ENCODE data around the gene NALF2.

NALF2 gene

DNA sequence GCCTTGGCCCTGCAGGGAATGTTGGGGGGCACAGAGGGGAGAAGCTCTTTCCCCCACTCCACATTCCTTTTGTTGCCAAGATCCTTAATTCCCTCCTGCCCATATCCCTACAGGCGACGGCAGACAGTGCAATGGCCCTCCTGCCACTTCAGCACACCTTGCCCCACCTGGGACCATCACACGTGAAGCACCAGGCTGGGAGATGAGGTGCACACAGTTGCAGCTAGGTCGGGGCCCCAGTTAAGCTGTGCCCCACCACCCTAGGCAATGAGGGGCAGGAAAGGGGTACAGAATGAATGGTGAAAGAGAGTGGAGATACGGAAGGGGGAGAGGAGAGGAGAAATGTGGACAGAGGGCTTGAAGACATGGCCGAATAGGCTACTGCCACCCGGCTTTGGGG lies 26.2 kb downstream of the NALF2 start:
- no peak for DNase-seq

DNA sequence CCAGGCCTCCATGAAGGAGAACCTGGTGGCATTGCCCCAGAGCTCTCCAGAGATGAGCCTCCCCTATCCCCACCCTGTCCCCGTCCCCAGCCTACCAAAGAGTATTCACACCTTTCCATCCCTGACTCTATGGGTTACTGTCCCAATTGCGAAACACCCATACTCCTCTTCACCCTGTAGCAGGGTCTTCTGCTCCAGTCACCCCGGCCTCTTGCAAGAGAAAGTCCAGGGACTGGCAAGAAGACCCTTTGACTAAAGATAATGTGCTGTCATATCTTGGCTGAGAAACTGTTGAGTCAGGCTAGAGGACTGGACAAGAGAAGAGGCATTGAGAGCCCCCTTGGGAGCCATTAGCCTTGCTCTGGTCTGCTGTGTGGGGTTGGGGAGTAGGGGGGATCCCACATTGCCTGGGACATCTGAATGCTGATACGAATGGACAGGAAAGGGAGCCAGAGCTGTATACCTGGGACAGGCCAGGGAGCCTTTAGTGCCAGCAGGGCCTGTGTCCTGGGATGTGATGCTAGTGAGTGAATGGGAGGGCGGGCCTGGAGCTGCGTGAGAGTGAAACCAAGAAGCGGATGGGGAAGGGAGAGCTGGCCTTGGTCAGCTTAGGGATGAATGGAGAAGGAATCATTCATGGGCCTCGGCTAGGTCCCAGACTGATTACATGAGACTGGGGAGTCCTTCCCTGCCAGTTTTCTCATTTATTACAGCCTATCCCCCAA lies 27.1 kb downstream of the NALF2 start:
- DNase-seq, result no peak

DNA sequence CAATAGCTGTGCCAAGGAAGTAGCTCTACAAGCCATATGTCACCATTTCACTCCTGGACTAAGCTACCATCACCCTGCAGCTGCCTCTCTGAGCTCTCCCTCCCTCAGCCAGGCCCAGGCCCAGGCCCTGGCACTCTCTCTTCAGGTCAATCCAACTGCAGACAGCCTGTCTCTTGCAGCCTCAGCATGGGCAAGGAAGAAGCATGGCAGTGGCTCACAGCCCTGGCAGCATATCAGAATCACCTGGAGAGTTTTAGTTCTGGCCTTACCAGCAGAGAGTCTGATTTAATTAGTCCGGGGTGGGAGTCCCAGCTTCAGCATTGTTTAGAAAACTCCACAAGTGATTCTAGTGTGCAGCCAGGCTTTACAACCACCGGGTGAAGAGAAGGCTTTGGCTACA lies 31.5 kb downstream of the NALF2 start:
- DNase-seq, result no peak

DNA sequence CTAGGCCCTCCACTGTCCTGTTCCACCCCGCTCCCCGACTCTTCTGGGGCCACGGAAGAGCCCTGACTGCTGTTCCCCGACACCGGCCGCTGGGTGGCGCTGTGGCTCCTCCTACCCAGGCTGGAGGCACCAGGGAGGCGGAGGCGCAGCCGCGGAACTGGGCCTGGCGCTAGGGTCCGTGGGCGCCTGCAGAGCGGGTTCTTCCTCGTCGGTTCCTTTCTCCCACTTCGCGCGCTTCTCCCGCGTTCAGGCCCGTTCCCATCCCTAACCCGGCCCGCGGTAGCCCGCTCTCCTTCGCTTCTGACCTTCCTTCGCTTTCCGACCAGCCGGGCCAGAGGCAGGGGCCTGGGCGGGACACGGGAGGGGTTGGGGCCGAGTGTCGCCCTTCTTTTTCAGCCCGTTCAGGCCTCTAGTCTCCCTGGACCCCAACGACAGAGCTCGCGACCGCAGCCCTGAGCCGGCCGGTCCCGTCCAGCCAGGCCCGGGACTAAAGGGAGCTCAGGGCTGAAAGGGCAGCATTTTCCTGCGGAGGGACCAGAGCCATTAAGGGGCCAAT lies 34.3 kb downstream of the NALF2 start:
- no peak for DNase-seq

GRCh38 chrX:69539437-69539836 lies 35.3 kb downstream of the NALF2 start:
- DNase-seq, result no peak

DNA sequence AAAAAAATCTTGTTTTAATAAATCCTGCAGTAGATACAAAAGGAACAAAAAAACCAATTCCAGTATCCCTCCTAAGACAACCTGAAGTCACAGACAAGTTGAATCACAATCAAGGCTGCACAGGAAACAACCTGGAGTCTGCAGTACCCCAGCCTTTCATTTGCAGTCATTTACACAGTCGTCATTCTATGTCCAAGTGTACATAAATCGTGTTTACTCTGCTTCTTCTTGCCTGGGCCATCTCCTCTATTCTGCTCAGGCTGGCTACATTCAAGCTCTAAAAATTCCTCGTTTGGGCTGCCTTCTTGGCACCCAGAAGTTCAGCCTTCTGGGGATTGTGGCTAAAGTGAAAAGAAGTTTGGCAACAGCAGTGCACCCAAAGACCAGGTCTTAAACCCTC lies 37.8 kb downstream of the NALF2 start:
- no peak for DNase-seq

DNA sequence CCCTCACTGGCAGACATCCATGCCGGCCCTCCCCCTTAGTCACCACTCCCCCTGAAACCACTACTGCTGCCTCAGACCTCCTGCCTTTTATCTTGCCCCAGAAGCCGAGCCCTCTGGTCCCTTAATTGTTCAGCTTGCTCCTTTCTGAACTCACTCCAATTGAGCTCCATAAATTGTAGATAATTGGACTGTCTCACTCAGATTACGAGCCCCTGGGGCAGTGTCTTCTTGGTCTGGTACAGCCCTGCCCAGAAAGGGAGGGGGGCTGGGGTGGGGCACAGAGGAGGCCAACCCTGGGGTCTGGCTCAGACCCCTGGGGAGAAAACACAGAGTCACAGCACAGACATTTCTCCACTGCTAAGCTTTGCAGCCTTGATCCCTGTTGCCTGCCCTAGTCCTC lies 39.4 kb downstream of the NALF2 start:
- DNase-seq, result no peak

DNA sequence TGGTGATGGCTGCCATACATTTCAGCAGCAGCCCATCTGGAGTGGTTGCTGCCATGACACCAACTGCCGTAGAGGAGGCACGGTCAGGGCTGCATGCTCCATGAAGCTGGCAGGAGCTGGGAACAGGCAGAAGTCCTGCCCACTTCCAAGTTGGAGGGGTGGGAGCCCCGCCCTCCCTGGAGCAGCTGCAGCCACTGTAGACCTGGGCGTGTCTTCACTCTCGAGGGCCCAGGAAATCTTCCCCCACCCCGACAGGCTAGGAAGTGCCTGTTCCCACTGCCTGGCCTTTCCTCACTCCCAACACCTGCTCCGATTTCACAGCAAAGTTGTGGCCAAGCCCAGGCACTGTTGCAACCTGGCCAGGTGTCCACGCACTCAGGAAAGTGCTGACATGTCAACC lies 42.3 kb downstream of the NALF2 start:
- no peak for DNase-seq

- no peak for DNase-seq
These were observed 42.9 kb downstream of the NALF2 start for GRCh38 chrX:69546978-69547377.

DNA sequence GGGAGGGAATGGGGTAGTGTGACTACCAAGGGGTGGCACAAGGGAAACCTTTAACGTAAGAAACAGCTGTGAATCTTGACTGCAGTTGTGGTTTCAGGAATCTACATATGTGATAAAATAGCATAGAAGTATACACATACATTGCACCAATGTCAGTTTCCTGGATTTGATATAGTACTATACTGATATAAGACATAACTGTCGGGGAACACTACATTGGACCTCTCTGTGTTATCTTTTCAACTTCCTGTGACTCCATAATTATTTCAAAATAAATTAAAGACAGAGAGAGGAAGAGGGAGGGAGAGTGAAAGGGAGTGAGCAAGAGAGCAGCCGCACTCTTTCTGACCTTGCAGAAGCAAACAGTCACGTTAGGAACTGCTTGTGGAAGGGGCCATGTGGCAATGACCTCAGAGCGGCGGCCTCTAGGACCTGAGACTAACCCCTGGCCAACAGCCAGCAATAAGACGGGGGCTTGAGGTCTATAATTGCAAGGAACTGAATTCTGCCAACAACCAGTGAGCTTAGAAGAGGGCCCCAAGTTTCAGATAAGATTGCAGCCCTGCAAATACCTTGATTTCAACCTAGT lies 47.4 kb downstream of the NALF2 start:
- no peak for DNase-seq

- no peak for DNase-seq
These were observed 48.4 kb downstream of the NALF2 start for GRCh38 chrX:69552512-69552911.
